B cell (primary cell): ENCODE measurements around the gene TMEM52B. TPM values are rescaled to one million over a fixed set of nuclear protein-coding genes. Genes with fewer than 3 reads are reported as not detected.

Source experiments
- ATAC-seq: fragments of 200-7000 bp; cut with Tn5 transposase; one replicate; pipeline ENCODE4 v1.10.0; 2021; ENCODE audit warnings: low read depth, mild to moderate bottlenecking, moderate number of reproducible peaks, moderate library complexity
- CTCF ChIA-PET: fragments of 350-600 bp; sonication (Branson Sonifier 250); formaldehyde crosslinking; loops from one replicate; lab custom pipeline; 2021; ENCODE audit warnings: antibody characterized with exemption, inconsistent platforms; lab: Charles Lee
- POLR2A ChIA-PET: fragments of 350-600 bp; sonication (Branson Sonifier 250); formaldehyde crosslinking; loops from one replicate; lab custom pipeline; 2021; ENCODE audit warnings: antibody characterized with exemption; lab: Charles Lee
- DNase-seq: peaks from one replicate; pipeline ENCODE4 v3.0.0; 2013
- H2AFZ ChIP-seq: 2 replicates; pipeline ENCODE4 v1.6.1; 2012; ENCODE audit warnings: mild to moderate bottlenecking, low read depth, low read length; ENCODE audit not compliant: insufficient read depth, poor library complexity, severe bottlenecking
- H3K27ac ChIP-seq, 2 donors: 1 replicate in 1 of 2; 2 replicates in 1 of 2; pipeline ENCODE4 v1.5.1; 2012 to 2013; ENCODE audit warnings: low read length in 2 of 2, mild to moderate bottlenecking in 2 of 2, moderate library complexity in 1 of 2
- H3K27me3 ChIP-seq, 4 experiments: fragments of 200-600 bp in 1 of 4; sonication (generic) in 1 of 4; replicated peaks in 1 of 4; 1 replicate in 2 of 4; 2 replicates in 2 of 4; pipeline versions ENCODE4 v1.6.1 to v1.7.0; 2013 to 2016; ENCODE audit warnings: low read length in 3 of 4, mild to moderate bottlenecking in 2 of 4, mixed read lengths in 1 of 4, moderate library complexity in 1 of 4; ENCODE audit not compliant: insufficient read depth in 4 of 4, control insufficient read depth in 3 of 4; ENCODE audit errors: control extremely low read depth in 1 of 4
- H3K36me3 ChIP-seq, 2 experiments: replicated peaks in 1 of 2; 1 replicate in 1 of 2; 2 replicates in 1 of 2; pipeline versions ENCODE4 v1.6.1 to v1.7.1; 2013; ENCODE audit warnings: low read length in 1 of 2; ENCODE audit not compliant: insufficient read depth in 2 of 2, control insufficient read depth in 1 of 2; ENCODE audit errors: control extremely low read depth in 1 of 2, extremely low read depth in 1 of 2
- H3K4me1 ChIP-seq, 2 donors: fragments of 200-600 bp in 1 of 2; sonication (generic) in 1 of 2; 1 replicate in 1 of 2; 2 replicates in 1 of 2; pipeline versions ENCODE4 v1.5.1 to v1.6.1; 2013 to 2017; ENCODE audit warnings: low read length in 2 of 2; ENCODE audit not compliant: control insufficient read depth in 2 of 2, insufficient read depth in 2 of 2
- H3K4me2 ChIP-seq: replicated peaks from 2 replicates; pipeline ENCODE3; 2012; ENCODE audit warnings: mild to moderate bottlenecking, low read depth, low read length; ENCODE audit not compliant: poor library complexity, severe bottlenecking
- H3K4me3 ChIP-seq, 5 experiments: fragments of 200-600 bp in 1 of 5; sonication (generic) in 1 of 5; 1 replicate in 3 of 5; 2 replicates in 2 of 5; pipeline versions ENCODE4 v1.5.1 to v1.7.0; 2011 to 2016; ENCODE audit warnings: low read length in 4 of 5, mild to moderate bottlenecking in 4 of 5, low read depth in 2 of 5, control low read depth in 1 of 5, moderate library complexity in 1 of 5; ENCODE audit not compliant: insufficient read depth in 1 of 5; ENCODE audit errors: control extremely low read depth in 1 of 5, extremely low read depth in 1 of 5
- H3K79me2 ChIP-seq: fragments of 200-600 bp; sonication (generic); one replicate; pipeline ENCODE4 v1.6.0; 2016; ENCODE audit warnings: low read length; ENCODE audit not compliant: control insufficient read depth, insufficient read depth
- H3K9ac ChIP-seq: fragments of 200-600 bp; sonication (generic); 2 replicates; pipeline ENCODE4 v1.6.1; 2017; ENCODE audit warnings: mild to moderate bottlenecking, low read length, moderate library complexity
- H3K9me3 ChIP-seq, 3 donors: one replicate each; pipeline versions ENCODE4 v1.6.1 to v1.7.1; 2013; ENCODE audit warnings: low read length in 2 of 3; ENCODE audit not compliant: control insufficient read depth in 2 of 3, insufficient read depth in 1 of 3; ENCODE audit errors: control extremely low read depth in 1 of 3
- H4K20me1 ChIP-seq: 2 replicates; pipeline ENCODE4 v1.6.0; 2012; ENCODE audit warnings: mild to moderate bottlenecking, low read length; ENCODE audit not compliant: insufficient read depth, control insufficient read depth, poor library complexity, severe bottlenecking
- H3K27ac Mint-ChIP-seq: one replicate; pipeline ENCODE4 v1.8.0; 2021; ENCODE audit warnings: mixed read lengths
- H3K27me3 Mint-ChIP-seq: one replicate; pipeline ENCODE4 v1.8.0; 2021; ENCODE audit warnings: mixed read lengths
- H3K4me1 Mint-ChIP-seq: one replicate; pipeline ENCODE4 v1.8.0; 2021; ENCODE audit warnings: mixed read lengths
- H3K4me3 Mint-ChIP-seq: one replicate; pipeline ENCODE4 v1.8.0; 2021; ENCODE audit warnings: mixed read lengths
- H3K9me3 Mint-ChIP-seq: one replicate; pipeline ENCODE4 v1.8.0; 2022; ENCODE audit warnings: mixed read lengths; ENCODE audit not compliant: insufficient read depth
- EZH2 ChIP-seq: IDR thresholded peaks from 2 replicates; pipeline ENCODE4 v1.6.1; 2012; ENCODE audit warnings: borderline replicate concordance, low read depth, mild to moderate bottlenecking, moderate library complexity, low read length; ENCODE audit not compliant: insufficient read depth, poor library complexity, severe bottlenecking
- WGBS: methylation state at CpG from one replicate; pipeline ENCODE4 v1.1.5; 2013; ENCODE audit warnings: missing lambda C conversion rate; ENCODE audit not compliant: insufficient coverage; 5-methylcytosine and 5-hydroxymethylcytosine counted together
- intact Hi-C: fragments of 100-400 bp; cut with micrococcal nuclease; formaldehyde crosslinking; loops from one replicate; pipeline ENCODE4 v1.10.0; 2022
- polyA plus RNA-seq: library from polyadenylated mRNA; depleted of rRNA; stranded (reverse); fragments of >200 nt; gene quantifications from 2 replicates; pipeline ENCODE4 v1.2.3, GENCODE V29; 2012
- total RNA-seq, 2 donors: library from RNA; stranded (reverse); fragments of 120-200 nt in 1 of 2; gene quantifications; 1 replicate in 1 of 2; 2 replicates in 1 of 2; pipeline versions ENCODE4 v1.2.3 to v1.2.4, GENCODE V29; 2013 to 2022
- TF ChIP-seq, protein P1 (sequence below): fragments of 200-600 bp; IDR thresholded peaks from one replicate; pipeline ENCODE4 v1.8.0; 2022; ENCODE audit warnings: antibody characterized with exemption, mild to moderate bottlenecking

Gene TMEM52B
- total and polyA plus RNA-seq, 2 donors (not counting 1 experiment from before 2014, with no cell fraction given), result 0.03 TPM; not detected in 1

DNA sequence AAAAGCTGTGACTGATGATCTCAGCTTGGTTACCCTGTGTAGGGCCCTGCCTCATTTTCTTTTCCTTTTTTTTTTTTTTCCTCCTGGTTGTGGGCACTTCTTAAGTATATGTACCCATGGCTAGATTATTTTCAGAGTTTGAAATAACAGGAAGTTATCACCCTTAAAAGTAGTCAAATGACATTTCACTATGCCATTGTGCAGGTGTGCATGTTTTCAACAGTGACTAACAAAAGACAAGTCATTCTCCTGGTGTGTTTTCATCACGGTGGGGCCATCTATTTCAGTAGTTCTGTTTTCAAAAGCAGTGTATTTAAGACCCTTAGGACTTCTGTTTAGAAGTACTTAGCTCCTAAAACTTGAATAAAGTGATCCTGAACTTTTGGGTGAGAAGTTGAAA lies 48.8 kb downstream of the TMEM52B start:
- Histone ChIP-seq H3K9ac (no peak overlapping the region), H3K9me3 (no peaks in the 10 kb centered on the region), H3K36me3 (no peaks in the 10 kb centered on the region), H3K4me3 (no peak overlapping the region), H3K79me2 (no peaks in the 10 kb centered on the region), H2AFZ (no peak overlapping the region), H3K4me1 (peaks cover 2 to 12% of the 10 kb centered on the region in 2 donors), H3K4me2 (peak overlapping the region; percentile 6), H3K27me3 (peaks cover 0 to 5% (median 1%) of the 10 kb centered on the region in 4 experiments), H3K27ac (no peak overlapping the region), H4K20me1 (no peaks in the 10 kb centered on the region)
- intact Hi-C loops, result no loop called here
- ATAC-seq, result no peak
- TF ChIP-seq, protein P1, sequence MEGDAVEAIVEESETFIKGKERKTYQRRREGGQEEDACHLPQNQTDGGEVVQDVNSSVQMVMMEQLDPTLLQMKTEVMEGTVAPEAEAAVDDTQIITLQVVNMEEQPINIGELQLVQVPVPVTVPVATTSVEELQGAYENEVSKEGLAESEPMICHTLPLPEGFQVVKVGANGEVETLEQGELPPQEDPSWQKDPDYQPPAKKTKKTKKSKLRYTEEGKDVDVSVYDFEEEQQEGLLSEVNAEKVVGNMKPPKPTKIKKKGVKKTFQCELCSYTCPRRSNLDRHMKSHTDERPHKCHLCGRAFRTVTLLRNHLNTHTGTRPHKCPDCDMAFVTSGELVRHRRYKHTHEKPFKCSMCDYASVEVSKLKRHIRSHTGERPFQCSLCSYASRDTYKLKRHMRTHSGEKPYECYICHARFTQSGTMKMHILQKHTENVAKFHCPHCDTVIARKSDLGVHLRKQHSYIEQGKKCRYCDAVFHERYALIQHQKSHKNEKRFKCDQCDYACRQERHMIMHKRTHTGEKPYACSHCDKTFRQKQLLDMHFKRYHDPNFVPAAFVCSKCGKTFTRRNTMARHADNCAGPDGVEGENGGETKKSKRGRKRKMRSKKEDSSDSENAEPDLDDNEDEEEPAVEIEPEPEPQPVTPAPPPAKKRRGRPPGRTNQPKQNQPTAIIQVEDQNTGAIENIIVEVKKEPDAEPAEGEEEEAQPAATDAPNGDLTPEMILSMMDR, result no peak
- no peak for TF ChIP-seq EZH2
- Mint-ChIP-seq H3K27me3 (peaks cover 3% of the 10 kb centered on the region), H3K27ac (no peak overlapping the region), H3K4me3 (peak overlapping the region; percentile 13), H3K9me3 (no peaks in the 10 kb centered on the region), H3K4me1 (peaks cover 8% of the 10 kb centered on the region)
- CTCF ChIA-PET, result interaction anchor here (0.8 to 1.7 kb wide), 7 partner anchors 8 to 1207 kb away, joined by 3 to 7 read pairs (median 3); no protein-coding TSS in a partner anchor
- POLR2A ChIA-PET, result no interaction called here
- no CpG with 5 or more reads among the region's 1 CpG for WGBS
- no peak for DNase-seq

DNA sequence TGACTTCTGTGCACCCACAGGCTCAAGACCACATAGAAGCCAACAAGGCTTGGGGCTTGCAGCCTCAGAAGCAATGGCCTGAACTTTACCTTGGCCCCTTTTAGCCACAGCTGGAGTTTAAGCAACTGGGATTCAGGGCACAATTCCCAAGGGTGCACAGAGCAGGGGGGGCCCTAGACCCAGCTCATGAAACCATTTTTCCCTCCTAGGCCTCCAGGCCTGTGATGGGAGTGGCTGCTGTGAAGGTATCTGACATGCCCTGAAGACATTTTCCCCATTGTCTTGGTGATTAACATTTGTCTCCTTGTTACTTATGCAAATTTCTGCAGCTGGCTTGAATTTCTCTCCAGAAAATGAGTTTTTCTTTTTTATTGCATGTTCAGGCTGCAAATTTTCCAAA lies 55.7 kb downstream of the TMEM52B start:
- H3K9ac ChIP-seq, result no peak overlapping the region
- Mint-ChIP-seq H3K4me3 (no peak overlapping the region), H3K27ac (no peak overlapping the region), H3K27me3 (no peaks in the 10 kb centered on the region), H3K9me3 (peaks cover 3% of the 10 kb centered on the region), H3K4me1 (no peaks in the 10 kb centered on the region)
- H4K20me1 ChIP-seq, result no peaks in the 10 kb centered on the region
- TF ChIP-seq EZH2, result no peak
- TF ChIP-seq, protein P1, result no peak
- H3K9me3 ChIP-seq, result peaks cover 0 to 14% (median 13%) of the 10 kb centered on the region in 3 donors
- no peak overlapping the region for H3K27ac ChIP-seq
- POLR2A ChIA-PET, result no interaction called here
- H3K4me1 ChIP-seq, result no peaks in the 10 kb centered on the region
- H3K4me2 ChIP-seq, result no peak overlapping the region
- no peaks in the 10 kb centered on the region for H3K36me3 ChIP-seq
- ATAC-seq (no peak), DNase-seq (no peak)
- intact Hi-C loops, result loop anchor here (10.0 kb wide), 2 partner anchors 440 to 960 kb away; partner anchors contain the start of gene STYK1
- H3K27me3 ChIP-seq, result peaks cover 0 to 7% (median 0%) of the 10 kb centered on the region in 4 experiments
- no peak overlapping the region for H2AFZ ChIP-seq
- H3K79me2 ChIP-seq, result no peaks in the 10 kb centered on the region
- H3K4me3 ChIP-seq, result no peak overlapping the region
- CTCF ChIA-PET, result interaction anchor here (1.5 to 4.1 kb wide), 4 partner anchors 330 to 965 kb away, joined by 4 to 99 read pairs (median 5); no protein-coding TSS in a partner anchor
